Fibroblast of the conjunctiva (primary cell): Measurements from ENCODE around the gene GPR39.
A peak's percentile ranks its signal among the peaks of the same experiment; 100 is the strongest.
"Not testable (repeated sequence)": the region's sequence is repeated elsewhere in the genome, so short reads cannot be mapped to it uniquely, and the experiment has no call there.

ENCODE experiments used
- DNase-seq: peaks from one replicate; pipeline ENCODE4 v3.0.0-alpha.2; 2010; ENCODE audit warnings: low read depth

Gene GPR39

GRCh38 chr2:132416723-132417395, at the start of gene GPR39:
TSS of gene GPR39 (plus strand) at chr2:132416805.
- no peak for DNase-seq

- no peak for DNase-seq
These were observed 48.4 kb upstream of the GPR39 start for GRCh38 chr2:132368191-132368590.

GRCh38 chr2:132372276-132372675, 44.3 kb upstream of the GPR39 start:
- no peak for DNase-seq

GRCh38 chr2:132373391-132374135, 43.0 kb upstream of the GPR39 start:
- no peak for DNase-seq

GRCh38 chr2:132374151-132374550, 42.5 kb upstream of the GPR39 start:
- no peak for DNase-seq

- peak; percentile 4 for DNase-seq
These were observed 42.1 kb upstream of the GPR39 start for GRCh38 chr2:132374551-132374950.

DNA sequence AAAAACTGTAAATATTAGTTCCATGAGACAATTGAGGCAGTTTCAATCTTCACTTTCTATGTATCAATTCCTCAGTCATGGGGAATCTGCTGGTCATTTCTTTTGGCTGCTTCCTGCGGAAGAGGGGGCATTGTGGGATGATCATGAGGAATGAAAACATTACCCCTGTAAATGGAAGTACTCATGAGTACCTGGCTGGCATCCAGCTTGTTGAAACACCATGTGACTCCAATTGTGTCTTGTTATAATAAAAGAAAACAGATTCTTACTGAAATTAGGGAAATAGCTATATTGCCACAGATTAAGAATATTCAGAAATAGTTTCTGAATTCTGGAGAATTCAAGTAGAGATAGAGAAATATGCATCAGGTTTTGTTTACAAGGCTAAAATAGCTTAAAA, 41.6 kb upstream of the GPR39 start:
- no peak for DNase-seq

DNA sequence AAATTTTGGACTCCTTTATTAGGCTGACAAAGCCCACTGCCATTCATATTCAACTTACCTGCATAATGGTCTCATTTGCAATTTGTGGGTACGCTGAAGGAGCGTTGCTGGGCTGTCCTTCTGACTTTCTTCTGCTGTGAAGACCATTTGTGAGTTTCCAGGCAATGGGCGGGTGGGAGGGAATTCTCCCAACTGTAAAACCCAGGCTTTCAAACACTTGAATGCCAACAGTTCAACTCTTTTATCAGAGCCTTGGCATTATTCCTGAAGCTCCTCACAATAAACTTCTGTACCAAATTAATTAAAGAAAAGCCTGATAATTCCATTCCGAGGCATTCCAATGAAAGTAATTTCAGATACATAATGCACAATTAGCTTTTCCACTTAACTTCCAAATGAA, 35.2 kb upstream of the GPR39 start:
- no peak for DNase-seq

DNA sequence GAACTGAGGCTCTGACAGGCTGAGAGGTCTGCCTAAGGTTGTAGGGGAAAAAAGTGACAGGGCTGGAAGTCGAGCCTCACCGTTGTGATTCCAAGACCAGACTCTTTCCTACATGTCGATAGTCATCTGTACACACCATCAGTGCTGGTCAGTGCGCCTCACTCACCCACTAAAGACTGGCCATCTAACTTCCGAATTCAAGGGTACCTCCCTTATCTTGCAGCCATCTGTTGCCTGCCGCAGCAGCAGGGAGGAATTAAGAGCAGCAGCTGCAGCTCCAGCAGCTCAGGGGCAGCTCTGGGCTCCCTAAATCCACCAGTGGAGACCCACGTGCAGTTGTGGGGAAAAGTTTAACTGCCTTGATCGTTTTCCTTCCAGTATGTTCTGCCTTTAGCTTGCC, 32.6 kb upstream of the GPR39 start:
- DNase-seq, result no peak

DNA sequence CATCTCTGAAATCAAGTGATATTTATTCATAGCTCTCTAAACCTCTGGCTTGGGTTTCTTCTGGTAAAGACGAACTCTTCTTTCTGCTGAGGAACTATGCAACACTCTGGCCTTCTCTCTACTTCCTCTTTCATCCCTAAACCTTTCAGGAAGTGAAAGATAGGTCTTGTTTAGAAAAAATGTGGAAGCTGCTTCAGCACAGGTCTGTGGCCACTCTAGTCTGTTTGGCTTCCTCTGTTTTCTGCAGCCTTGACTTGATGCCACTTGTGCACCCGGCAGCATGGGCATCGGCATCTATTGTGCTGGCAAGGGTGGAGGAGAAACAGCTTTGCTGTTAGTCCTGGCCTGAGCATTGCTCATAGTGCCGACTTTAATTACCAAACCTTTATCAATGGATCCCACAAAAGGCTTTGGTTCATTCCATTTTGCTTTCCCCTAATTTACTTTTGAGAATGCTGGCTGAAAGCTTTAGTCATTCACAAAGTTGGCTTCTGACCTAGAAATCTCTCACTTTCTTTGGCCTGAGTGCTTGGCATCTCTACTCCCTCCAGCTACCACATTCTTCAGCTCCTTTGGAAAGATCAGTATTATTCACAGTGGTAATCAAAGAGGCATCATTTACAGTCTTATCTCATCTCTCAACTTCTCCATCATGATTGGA, 32.0 kb upstream of the GPR39 start:
- DNase-seq, result no peak

DNA sequence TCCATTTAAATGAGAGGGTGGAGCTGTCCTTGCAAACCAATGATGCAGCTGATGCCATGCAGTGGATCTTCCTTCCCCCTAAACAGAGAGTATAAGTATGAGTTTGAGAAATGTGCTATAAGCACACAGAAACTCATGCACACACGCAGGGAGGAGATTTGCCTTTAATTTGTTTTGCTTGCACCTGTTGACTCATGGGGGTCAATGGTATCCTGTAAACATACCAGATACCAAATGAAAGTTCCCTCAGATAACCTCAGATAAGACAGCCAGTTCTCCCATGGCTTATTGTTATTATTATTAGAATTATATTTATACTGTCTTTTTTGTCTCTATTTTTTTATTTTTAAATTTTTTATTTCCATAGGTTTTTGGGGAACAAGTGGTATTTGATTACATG, 29.5 kb upstream of the GPR39 start:
- no peak for DNase-seq

DNA sequence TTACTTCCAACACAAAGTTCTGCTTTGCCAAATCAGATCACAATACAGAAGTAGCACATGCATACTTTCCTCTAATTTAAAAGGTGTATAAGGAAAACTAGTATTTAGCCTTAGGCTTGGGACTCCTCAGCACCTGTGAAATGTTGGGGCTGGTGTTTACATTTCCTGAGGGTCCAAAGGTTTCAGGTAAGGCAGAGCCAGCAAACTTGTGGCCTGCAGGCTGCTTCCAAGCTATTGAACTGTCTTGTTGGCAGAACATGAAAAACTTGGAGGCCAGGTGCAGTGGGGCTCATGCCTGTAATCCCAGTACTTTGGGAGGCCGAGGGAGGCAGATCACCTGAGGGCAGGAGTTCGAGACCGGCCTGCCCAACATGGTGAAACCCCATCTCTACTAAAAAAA, 26.5 kb upstream of the GPR39 start:
- DNase-seq, result no peak

GRCh38 chr2:132391378-132391777, 25.2 kb upstream of the GPR39 start:
- no peak for DNase-seq

DNA sequence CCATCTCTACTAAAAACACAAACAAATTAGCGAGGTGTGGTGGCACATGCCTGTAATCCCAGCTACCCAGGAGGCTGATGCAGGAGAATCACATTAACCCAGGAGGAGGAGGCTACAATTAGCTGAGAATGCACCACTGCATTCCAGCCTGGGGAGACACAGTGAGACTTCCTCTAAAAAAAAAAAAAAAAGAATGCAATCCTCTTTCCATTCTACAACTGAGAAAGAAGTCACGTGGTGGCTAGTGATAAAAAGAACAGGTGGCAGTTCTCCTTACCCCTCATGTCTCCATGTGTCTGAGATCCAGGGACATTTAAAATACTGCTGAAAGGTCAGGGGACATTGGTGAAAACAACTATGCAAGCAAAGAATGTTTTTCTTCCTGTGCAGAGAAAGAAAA, 24.4 kb upstream of the GPR39 start:
- DNase-seq, result no peak

GRCh38 chr2:132392879-132393278, 23.7 kb upstream of the GPR39 start:
- DNase-seq, result no peak

GRCh38 chr2:132397042-132397441, 19.6 kb upstream of the GPR39 start:
- DNase-seq, result not testable (repeated sequence)

GRCh38 chr2:132400169-132400900, 16.3 kb upstream of the GPR39 start:
- DNase-seq, result no peak

- DNase-seq, result no peak
These were observed 15.7 kb upstream of the GPR39 start for GRCh38 chr2:132400901-132401240.

GRCh38 chr2:132401326-132401725, 15.3 kb upstream of the GPR39 start:
- DNase-seq, result no peak

DNA sequence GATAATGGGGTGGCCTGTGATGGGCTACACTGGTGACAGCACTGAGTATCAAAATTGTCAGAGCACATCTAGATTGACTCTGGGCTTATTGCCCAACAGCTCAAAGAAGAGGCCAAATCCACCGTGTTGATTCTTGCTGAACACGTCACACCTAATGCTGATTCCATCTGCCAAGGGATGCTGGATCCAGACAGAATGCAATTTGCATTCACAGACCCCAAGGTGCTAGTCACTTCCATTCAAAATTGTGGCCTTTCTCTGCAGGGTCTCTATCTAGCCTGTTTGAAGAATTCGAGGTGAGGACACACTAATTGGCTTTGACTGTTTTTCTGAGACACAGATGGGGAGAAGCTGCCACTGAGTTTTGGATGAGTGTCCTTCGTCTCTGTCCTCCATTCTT, 13.5 kb upstream of the GPR39 start:
- no peak for DNase-seq

DNA sequence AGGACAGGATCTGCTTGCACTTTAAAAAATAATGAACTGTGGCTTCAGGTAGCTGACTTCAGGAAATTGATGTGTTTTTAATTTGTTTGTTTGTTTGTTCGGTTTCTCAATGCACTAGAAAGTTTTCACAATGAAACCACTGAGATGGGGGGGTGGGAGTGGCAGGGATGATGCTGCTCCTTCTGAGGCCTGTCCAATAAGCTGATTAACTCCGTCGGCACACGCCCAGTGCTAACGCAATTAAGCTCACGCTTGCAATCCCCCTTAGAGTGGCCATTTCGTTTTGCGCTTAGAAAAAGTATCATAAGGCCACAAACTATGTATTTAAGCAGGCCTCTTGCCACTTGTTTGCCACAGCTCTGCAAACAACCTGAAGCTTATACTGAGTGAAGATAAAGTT, 12.5 kb upstream of the GPR39 start:
- DNase-seq, result no peak

- no peak for DNase-seq
These were observed 8.8 kb upstream of the GPR39 start for GRCh38 chr2:132407784-132408183.

- DNase-seq, result no peak
These were observed 4.6 kb upstream of the GPR39 start for GRCh38 chr2:132412021-132412420.
